HEK293T (cell line): ENCODE measurements around the gene MVB12B.

ENCODE experiments used
- ARNT ChIP-seq: fragments of 450-650 bp; IDR thresholded peaks from 2 replicates; pipeline ENCODE4 v1.6.1; 2017; ENCODE audit warnings: mild to moderate bottlenecking
- BHLHE40 ChIP-seq: fragments of 450-650 bp; IDR thresholded peaks from 2 replicates; pipeline ENCODE4 v1.6.1; 2016; ENCODE audit warnings: mild to moderate bottlenecking, moderate library complexity, borderline replicate concordance
- ELF4 ChIP-seq: fragments of 450-650 bp; IDR thresholded peaks from 2 replicates; pipeline ENCODE4 v1.6.1; 2017; ENCODE audit warnings: antibody characterized with exemption
- FOXA1 ChIP-seq: fragments of 450-650 bp; IDR thresholded peaks from 2 replicates; pipeline ENCODE4 v1.6.1; 2016; ENCODE audit warnings: mild to moderate bottlenecking
- NFRKB ChIP-seq: fragments of 450-650 bp; IDR thresholded peaks from 2 replicates; pipeline ENCODE4 v1.6.1; 2016; ENCODE audit warnings: mild to moderate bottlenecking, moderate library complexity
- SUZ12 ChIP-seq: fragments of 450-650 bp; IDR thresholded peaks from 2 replicates; pipeline ENCODE4 v1.6.1; 2016; ENCODE audit warnings: mild to moderate bottlenecking
- TARDBP ChIP-seq: fragments of 450-650 bp; IDR thresholded peaks from 2 replicates; pipeline ENCODE4 v1.6.1; 2016
- ZNF384 ChIP-seq: fragments of 450-650 bp; IDR thresholded peaks from 2 replicates; pipeline ENCODE4 v1.6.1; 2016

DNA sequence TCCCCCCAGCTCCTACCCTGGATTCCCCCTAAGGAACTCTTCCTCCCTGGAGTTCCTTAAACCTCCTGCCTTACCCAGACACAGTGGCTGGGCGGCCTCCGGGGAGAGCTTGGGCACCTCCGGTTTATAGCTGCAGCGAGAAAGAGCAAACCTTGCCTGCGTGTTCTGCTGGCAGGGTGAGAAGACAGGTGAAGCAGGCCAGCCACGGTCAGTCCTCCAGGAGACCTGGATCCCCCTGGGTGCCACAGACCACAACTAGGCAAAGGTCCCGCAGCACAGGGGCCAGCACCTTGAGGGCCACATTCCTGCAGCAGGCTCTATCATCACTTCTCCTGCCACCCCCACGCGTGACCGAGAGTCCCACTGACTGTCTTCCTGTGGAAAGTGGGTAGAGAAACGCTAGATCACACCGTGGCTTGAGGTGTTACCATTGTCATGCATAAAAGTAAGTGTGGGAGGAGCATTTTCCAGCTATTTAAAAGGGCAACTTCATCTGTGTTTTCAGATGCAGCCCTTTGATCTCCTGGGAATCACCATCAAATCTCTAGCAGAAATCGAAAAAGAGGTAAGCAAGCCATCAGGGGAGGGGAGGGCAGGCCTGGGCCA is 156.9 kb downstream of the MVB12B start:
- TF ChIP-seq BHLHE40, result no peak
- no peak for TF ChIP-seq TARDBP
- TF ChIP-seq ARNT, result no peak
- TF ChIP-seq SUZ12, result no peak
- no peak for TF ChIP-seq ZNF384
- no peak for TF ChIP-seq NFRKB
- no peak for TF ChIP-seq FOXA1
- no peak for TF ChIP-seq ELF4
